Mammary microvascular endothelial cell (primary cell): ENCODE measurements around the gene ARMH2. TPM values are rescaled to one million over a fixed set of nuclear protein-coding genes. Genes with fewer than 3 reads are reported as not detected.

Source experiments
- total RNA-seq: library from RNA; depleted of rRNA; stranded (reverse); fragments of >200 nt; gene quantifications from 2 replicates; pipeline ENCODE4 v1.2.3, GENCODE V29; 2015

Gene ARMH2
- not detected in 2 replicates for total RNA-seq

GRCh38 chr6:24798740-24799540 is at the start of gene ARMH2:
TSS of gene ARMH2 (minus strand) at chr6:24798917. CDS start at chr6:24798857, 60 bp downstream.

GRCh38 chr6:24774696-24775519 is 23.8 kb downstream of the ARMH2 start, which contains the start of gene GMNN:
TSS of gene GMNN (plus strand) at chr6:24774937. CDS start at chr6:24777247, 2,310 bp downstream.

Other genes with a start within 250 kb of the ARMH2 start
- 0.05 TPM in 1 of 2 replicates, not detected in the other for gene KIAA0319, start 152.7 kb downstream of the ARMH2 start, total RNA-seq
- 24.6 and 27.3 TPM in 2 replicates for gene TDP2, start 132.0 kb downstream of the ARMH2 start, total RNA-seq
- 6.2 and 15.6 TPM in 2 replicates for gene ACOT13, start 131.8 kb downstream of the ARMH2 start, total RNA-seq
- gene C6orf62, start 79.8 kb downstream of the ARMH2 start, total RNA-seq: 110 and 115 TPM in 2 replicates
- gene GMNN, start 24.0 kb downstream of the ARMH2 start, total RNA-seq: 39.8 and 46.0 TPM in 2 replicates
- 0.33 and 1.0 TPM in 2 replicates for gene RIPOR2, start 137.0 kb upstream of the ARMH2 start, total RNA-seq